ENCODE results near the gene COPZ2.
A peak's percentile ranks its signal among the peaks of the same experiment; 100 is the strongest.
"Not testable (repeated sequence)": the region's sequence is repeated elsewhere in the genome, so short reads cannot be mapped to it uniquely, and the experiment has no call there.

Gene COPZ2

DNA sequence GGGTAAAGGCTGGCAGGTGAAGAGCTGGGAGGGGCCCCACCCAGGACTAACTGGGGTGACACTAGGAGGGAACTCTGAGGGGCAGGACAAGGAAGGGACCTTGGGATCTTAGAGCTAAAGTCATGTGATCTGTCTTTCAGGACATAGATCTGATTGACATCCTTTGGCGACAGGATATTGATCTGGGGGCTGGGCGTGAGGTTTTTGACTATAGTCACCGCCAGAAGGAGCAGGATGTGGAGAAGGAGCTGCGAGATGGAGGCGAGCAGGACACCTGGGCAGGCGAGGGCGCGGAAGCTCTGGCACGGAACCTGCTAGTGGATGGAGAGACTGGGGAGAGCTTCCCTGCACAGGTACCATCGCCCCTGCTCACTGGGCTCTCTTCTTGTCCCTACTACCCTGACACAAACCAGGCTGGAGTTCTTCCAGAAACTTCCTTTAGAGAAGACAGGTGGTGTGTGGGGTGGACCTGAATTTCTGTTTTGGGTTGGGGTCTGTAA, 18.7 kb upstream of the COPZ2 start:
- no peak for DNase-seq (ENCODE audit: low read depth in 2 of 3, low spot score in 2 of 3)

DNA sequence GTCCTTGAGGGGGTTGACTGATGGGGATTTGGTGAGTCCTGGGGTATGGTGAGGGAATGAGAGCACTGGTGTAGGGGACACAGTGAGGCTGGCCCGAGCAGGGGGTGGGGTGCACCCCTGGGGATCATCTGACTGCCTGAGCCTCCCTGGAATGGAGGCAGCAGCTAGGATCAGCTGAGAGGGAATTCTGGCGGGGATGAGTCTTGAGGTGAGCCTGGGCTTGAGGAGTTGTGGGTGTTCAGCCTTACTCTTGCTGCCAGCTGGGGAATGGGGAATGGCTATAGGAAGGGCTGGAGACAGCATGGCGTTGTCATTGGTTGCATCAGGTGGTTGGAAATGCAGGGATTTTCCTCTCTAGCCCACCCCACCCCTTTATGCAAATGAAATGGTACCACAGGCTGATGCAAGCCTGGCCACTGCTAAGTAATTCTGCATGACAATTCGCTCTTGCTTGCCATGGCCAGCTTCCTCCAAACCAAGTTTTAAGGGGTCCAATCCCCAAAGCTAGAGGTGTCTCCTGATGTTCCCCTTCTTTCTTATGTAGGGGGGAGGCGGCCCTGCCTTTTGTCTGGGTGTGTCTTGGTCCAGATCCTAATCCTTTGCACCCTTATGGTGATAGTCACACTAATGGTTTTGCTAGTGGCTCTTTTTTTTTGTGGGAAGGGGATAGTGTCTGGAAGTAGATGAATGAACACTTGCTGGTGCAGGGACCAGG, 18.1 kb upstream of the COPZ2 start:
- DNase-seq (ENCODE audit: low read depth in 2 of 3, low spot score in 2 of 3), result no peak

DNA sequence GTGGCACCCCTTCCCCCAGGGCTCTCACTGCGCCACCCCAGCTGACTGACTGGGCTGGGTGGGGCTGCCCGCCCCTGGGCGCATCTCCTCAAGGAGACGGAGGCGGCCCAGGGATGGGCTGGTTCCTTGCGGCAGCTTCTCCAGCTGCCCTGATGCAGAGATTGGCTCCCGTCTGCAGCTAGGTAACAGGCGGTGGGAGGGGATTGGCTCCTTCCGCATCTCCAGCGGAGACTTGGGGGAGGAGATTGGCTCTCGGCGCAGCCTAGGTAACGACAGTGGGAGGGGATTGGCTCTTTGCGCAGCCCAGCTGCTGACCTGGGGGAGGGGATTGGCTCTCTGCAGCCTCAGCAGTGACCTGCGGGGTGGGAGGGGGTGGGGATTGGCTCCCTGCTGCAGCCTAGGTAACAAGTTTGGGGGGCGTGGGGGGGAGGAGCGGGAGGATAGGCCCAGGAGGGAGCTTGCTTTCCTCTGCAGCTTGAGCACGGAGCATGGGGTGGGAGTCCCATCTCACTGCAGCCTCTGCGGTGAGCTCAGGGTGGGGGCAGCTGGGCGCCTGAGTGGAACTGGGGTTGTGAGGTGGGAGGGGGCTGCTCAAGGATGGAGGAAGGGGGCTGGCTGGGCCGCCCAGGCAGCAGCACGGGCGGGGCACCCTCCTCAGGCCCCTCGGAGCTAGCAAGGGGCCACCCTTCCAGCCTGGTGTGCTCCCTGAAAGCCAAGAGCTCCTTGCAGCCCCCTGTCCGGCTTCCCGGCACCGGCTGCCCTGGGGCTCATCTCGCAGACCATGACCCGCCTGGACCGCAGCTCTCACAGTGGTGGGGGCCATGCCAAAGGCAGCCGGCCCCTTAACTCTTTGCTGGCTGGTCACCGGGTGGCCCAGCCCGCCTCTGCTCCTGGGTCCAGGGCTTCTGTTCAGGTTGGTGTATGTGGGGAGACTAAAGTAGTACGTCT, 16.9 kb upstream of the COPZ2 start:
- DNase-seq (ENCODE audit: low read depth in 2 of 3, low spot score in 2 of 3), result no peak

DNA sequence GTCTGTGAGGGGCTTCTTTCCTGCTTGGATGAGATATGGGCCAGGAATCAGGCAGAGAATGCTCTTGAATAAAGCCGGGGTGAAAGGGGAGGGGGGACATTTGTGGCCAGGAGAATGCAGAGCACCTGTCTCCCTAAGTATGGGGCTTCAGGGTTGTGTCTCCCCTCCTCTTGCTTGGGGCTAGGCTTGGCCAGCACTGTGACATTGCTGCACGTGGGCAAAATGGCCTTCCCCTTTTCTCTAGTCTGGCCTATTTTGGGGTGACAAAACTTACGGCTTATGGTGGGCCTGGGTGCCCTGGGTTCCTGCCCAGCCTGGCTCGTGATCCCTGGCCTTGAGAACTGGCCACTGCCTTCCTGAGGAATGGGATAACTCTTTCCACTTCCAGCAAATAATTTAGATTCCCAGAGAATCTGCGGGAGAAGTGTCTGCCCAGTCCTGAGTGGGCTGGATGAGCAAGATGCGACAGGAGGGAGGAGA, 16.2 kb upstream of the COPZ2 start:
- DNase-seq (ENCODE audit: low read depth in 2 of 3, low spot score in 2 of 3), result no peak

DNA sequence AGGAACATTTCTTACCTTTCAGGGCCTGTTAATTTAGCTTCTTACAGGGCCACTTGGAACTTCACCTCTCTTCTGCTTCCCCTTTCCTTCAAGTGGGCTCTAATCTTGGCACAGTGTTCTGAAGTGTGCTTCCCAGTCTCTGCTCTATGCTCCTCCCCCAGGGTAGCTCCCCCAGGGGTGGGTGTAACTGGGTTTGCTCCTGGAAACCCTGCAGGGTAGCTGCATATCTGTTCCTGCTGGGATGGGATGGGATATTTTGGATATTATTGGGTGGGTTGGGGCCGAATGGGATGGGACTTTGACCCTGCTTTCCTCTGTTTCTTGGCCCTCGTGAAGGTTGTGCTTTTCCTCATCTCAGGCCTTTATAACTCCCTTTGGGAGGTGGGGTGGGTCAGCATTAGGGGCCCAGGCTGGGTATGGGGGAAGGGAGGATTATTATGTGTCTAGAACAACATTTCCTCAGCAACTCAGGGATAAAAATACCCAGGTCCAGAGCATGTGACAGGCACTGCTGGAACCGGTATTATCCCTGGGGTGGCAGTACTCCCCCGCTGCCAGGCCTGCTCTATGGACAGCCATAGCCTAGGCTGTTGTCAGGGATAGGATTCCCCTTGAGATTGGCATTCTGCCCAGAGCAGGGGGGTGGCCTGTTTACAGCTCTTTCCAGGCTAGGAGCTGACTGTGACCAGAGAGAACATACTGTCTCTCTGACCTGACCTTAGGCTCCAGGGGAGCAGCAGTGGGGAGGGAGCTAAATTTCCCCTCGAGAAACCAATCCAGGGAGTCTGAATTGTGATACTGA, 15.6 kb upstream of the COPZ2 start:
- DNase-seq (ENCODE audit: low read depth in 2 of 3, low spot score in 2 of 3), result no peak

DNA sequence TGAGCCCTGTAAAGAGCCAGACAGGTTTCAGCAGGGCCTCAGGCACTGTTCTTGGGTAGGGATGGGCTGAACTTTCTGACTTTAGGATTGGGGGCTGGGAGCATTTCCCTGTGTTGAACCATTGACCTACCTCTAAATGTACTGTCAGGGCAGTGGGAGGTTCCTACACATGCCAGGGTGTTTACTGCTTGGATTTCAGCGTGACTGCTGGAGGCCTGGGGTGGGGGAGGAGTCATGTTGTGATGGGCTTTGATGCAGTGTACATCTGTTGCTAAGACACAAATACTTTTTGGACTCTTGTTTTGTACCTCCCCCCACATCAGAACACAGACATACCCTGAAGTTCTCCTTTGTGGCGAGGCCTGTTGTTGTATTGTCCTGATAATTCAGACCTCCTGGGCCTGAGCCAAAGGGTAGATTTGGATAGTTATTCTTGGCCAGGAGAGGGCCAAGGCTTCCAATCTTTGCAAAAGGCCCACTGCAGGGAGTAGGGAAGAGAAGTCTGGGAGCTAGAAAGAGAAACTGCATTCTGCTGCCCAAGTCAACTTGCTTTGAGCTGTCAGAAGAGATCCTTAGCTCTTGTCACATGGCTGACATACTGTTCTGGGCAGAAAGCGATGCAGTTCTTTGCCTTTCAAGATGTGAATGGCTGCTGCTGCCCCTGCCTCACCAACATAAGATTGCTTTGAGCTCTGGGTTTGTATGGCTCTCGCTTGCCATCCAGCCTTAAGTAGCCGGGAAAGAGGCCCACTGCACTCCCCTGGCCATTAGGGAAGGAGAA, 14.3 kb upstream of the COPZ2 start:
- DNase-seq (ENCODE audit: low read depth in 2 of 3, low spot score in 2 of 3), result no peak

DNA sequence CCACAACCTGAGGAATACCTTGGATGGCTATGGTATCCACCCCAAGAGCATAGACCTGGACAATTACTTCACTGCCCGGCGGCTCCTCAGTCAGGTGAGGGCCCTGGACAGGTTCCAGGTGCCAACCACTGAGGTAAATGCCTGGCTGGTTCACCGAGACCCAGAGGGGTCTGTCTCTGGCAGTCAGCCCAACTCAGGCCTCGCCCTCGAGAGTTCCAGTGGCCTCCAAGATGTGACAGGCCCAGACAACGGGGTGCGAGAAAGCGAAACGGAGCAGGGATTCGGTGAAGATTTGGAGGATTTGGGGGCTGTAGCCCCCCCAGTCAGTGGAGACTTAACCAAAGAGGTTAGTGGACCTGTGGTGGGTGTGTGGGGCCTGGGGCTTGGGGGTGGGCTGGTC, 13.7 kb upstream of the COPZ2 start:
- no peak for DNase-seq (ENCODE audit: low read depth in 2 of 3, low spot score in 2 of 3)

DNA sequence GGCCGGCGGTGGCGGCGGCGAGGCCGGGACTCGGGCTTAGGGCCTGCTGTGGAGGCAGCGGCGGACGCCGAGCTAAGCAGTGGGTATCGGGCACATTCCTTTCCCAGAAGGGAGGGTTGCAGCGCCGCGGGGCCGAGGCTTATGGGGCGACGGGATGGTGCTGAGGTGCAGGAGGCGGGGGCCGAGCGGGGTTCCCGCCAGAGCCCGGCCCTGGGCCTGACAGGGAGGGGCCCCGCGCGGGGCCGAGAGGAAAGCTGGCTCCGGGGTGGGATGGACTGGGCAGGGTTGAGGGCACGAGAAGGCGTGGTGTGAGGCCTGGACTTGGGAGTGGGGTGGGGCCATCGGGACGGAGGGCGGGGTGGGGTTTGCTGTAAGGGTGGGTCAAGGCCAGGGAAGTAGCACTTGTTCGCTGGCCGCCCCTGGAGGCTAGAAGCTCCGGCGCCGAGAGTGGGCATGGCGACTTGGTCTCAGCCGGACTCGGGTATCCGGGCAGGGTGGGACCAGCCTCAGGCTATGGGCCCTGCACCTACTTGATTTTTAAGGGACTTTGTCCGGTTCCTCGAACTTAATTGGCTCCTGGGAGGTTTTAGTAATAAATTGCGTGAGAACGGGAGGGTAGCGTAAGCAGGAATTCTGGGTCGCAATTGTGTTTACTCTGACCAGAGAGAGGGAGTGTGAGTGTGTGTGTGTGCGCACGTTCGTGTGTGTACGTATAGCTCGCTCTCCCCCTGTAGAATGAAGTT, 11.0 kb upstream of the COPZ2 start:
- DNase-seq (ENCODE audit: low read depth in 2 of 3, low spot score in 2 of 3), result peak in 1 of 3 experiments; percentile 44

DNA sequence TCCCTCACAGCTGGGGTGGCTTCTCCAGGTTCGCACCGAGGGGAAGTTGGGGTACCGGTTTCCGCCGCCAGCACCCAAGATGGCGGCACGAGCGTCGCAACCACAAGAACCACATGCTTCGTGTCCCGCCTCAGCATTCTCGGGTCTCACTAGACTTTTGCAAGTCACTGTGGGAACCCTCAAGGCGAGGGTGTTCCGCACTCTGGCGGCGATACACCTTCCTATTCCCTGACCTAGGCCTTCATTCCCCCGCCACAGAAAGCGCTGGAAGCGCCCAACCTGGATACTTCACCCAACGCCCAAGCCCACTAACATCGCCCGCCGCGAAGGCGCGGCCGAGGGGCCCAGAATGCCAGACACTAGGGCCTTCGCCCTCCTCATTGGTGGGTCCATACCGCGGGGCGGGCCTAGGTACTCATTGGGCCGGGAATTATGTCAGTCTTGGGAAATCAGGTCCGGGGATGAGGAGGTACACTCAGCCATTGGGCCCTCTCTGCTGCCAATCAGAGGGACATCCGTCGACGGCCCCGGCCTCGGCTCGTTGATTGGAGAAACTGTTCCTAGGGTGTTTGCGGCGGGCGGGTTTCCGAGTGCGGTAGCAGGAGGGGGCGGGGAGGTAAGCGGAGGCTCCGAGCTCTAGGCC, 10.3 kb upstream of the COPZ2 start, which contains the start of gene NFE2L1:
NFE2L1 (plus strand) TSS at position 619 of the 643 bp plus-strand sequence. CDS start 2,760 bp downstream, outside the sequence.
- DNase-seq (ENCODE audit: low read depth in 2 of 3, low spot score in 2 of 3), result peak; percentile 94 to 95 (median 94)

DNA sequence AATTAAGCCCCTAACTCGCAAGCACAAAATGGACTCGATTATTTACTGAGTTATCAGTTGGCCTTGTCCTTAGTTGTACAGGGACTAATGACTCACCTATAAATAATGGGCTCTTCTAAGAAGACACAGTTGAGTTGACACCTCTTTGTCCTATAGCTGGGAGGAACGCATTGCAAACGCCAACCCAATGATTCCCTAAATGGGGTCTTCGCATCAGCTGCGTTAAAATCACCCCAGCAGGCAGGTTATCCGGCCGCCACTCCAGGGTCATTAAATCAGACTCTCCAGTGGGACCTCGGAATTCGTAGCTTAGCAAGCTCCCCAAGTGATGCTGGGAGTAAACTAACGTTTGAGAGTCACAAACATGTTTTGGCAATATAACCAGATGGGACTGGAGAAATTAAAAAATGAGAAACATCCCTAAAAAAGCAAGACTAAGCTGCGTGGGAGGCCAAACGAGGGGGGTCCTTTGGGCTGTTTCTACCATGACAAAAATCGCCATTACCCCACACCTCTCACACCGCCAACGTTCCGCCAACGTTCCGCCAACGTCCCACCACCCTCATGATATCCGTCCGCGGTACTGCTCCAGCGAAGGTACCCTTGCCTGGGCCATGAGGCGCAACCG, 9.6 kb upstream of the COPZ2 start:
- no peak for DNase-seq (ENCODE audit: low read depth in 2 of 3, low spot score in 2 of 3)

DNA sequence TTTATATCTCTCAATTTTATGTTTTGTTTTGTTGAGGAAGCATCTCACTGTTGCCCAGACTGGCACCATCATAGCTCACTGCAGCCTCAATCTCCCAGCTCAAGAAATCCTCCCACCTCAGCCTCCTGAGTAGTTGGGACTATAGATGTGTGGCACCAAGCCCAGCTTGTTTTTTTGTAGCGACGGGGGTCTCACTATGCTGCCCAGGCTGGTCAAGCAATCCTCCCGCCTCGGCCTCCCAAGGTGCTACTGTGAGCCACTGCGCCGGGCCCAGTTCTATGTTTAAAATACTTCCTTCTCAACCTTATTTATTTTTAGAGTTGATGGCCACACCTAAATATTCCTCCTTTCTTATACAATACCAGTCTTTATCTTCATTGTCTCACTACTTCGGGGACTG, 8.7 kb upstream of the COPZ2 start:
- DNase-seq (ENCODE audit: low read depth in 2 of 3, low spot score in 2 of 3), result no peak

DNA sequence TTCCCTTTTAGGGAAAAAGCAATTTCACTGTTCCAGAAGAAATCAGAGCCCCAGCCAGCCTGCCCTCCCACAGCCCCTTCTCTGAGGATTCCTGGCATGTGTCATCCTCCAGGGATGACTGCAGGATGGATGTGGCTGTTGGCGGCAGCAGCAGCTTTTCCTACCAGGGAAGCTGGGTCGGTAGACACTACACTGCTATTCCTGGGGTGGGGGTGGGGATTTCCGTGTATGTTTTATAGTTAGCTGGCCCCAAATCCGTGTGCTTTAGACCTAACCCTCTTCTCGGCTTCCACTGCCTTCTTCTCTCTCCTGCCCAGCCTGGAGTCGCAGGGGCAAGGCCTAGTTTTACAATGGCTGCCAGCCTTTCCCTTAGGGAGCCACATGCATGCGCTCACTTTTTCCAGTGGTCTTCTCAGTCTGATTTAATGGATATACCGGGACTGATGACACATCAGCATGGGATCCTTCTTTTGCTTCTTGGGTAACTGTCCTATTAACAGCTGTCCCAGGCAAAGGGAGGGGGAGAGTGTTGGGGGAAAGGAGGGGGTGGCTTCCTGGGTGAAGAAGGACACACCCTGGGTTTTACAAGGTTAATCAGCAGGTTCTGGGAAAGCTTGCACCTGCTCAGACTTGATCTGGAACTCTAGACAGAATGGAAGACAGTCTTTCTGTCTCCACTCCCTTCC, 7.9 kb upstream of the COPZ2 start:
- DNase-seq (ENCODE audit: low read depth in 2 of 3, low spot score in 2 of 3), result no peak

DNA sequence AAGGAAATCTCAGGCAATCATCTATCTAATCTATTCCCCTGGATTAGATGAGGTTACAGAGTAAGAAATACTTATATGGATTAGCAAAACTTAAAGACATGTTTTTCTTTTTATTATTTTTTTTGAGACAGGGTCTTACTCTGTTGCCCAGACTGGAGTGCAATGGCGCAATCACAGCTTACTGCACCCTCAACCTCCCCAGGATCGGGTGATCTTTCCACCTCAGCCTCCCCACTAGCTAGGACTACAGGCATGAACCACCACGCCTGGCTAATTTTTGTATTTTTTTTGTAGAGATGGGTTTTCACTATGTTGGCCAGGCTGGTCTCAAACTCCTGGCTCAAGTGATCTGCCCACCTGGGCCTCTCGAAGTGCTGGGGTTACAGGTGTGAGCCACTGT, 7.3 kb upstream of the COPZ2 start:
- no peak for DNase-seq (ENCODE audit: low read depth in 2 of 3, low spot score in 2 of 3)

DNA sequence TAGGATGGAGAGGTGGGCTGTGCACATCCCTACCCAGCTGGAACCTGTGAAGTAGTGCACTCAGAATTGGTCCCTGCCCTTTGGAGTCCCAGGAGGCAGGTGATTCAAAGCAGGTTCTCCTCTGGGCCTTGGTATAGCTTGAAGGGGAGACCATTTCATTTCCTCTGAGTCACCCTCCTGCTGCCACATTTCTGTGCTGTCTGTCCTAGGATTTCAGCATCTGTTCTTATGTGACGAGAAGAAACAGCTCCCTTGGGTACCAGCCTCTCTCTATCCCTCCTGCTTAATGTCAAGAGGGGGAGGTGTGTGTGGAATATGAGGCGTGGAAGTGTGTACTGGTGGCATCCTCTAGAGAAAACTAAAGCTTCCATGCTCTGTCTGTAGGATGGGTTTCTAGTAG, 5.6 kb upstream of the COPZ2 start:
- DNase-seq (ENCODE audit: low read depth in 2 of 3, low spot score in 2 of 3), result no peak

DNA sequence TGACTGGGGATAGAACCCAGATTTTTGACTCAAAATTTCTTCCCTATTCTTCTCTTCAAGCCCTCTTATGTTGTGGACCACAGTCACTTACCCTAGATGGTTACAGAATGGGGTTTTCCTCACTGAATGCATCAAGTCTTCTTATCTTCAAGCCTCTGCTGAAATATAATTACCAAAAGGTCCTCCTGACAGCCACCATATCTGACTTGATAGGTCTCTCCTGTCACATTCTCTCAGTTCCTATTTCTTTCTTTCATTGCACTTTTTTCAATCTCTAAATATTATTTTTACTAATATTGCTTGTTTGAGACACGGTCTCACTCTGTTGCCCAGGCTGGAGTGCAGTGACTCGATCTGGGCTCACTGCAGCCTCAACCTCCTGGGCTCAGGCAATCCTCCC, 1.1 kb upstream of the COPZ2 start:
- no peak for DNase-seq (ENCODE audit: low read depth in 2 of 3, low spot score in 2 of 3)

DNA sequence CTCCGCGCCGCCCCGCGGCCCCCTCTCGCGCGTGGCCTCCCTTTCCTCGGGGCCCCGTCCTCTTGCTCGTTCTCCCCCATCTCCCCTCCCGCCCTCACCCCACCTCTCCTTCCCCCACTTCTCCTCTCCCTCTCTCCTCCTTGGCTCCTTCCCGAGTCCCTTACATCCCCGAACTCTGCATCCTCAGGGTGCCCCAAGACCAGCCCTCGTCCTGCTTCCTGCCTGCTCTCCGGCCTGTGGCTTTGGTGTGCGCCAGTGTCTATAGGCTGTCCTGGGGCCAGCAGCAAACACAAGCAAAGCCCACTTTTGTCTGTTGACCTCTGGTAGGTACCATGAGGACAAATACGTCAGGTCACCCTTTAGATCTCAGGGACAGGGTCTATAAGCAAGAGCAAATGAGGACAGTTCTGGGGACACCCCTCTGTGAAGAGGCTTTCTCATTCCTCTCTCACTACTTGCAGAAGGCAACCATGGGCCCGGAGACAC, 284 bp upstream of the COPZ2 start:
- DNase-seq (ENCODE audit: low read depth in 2 of 3, low spot score in 2 of 3), result no peak

DNA sequence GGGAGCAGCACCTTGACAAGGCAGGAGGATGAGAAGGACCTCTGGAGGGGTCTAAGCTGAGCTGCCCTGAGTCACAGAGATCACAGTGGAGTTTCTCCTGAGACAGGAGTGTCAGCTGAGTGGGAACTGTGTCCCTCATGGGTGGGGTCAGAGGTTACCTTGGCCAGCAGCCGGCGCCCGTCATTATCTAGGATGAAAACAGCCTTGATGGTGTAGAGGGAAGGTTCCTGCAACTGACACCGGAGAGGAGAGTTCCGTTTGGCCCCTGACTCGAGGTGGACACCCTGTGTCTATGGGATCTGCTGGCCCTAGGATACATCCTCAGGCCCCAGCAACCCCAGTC, 933 bp downstream of the COPZ2 start:
- DNase-seq (ENCODE audit: low read depth in 2 of 3, low spot score in 2 of 3), result no peak

DNA sequence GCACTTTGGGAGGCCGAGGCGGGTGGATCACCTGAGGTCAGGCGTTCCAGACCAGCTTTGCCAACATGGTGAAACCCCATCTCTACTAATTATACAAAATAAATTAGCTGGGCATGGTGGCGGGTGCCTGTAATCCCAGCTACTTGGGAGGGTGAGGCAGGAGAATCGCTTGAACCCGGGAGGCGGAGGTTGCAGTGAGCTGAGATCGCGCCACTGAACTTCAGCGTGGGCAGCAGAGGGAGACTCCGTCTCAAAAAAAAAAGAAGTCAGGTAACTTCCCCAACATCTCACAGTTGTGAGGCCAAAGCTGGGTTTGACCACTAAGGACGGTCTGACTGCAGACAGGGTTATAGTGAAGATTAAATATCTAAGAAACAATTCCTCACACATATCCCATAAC, 2.9 kb downstream of the COPZ2 start:
- not testable (repeated sequence) for DNase-seq (ENCODE audit: low read depth in 2 of 3, low spot score in 2 of 3)
